Suppressor macrophage treated with lipopolysaccharide for 4 hours (primary cell): ENCODE measurements around the gene GNPTAB.
"Not testable (repeated sequence)": the region's sequence is repeated elsewhere in the genome, so short reads cannot be mapped to it uniquely, and the experiment has no call there.

Experiments
- DNase-seq: peaks from one replicate; pipeline ENCODE4 v3.0.0-alpha.2; 2020

GNPTAB gene

DNA sequence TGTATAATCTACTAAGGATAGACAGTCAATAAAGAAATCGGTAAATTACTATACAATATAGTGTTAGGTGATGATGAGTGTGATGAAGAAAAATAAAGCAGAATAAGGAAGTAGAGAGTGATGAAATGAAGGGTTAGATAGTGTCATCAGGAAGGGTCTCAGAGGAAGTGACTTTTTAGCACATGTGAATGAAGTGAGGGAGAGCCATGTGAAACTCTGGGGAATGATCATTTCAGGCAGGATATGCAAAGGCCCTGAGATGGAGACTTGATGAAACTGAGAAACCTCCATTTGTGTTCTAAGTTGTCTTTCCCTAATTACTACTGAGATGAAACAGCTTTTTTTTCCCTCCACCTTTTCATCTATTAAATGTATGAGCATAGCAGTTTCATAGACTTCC, 19.4 kb upstream of the GNPTAB start:
- DNase-seq, result peak; percentile 80

DNA sequence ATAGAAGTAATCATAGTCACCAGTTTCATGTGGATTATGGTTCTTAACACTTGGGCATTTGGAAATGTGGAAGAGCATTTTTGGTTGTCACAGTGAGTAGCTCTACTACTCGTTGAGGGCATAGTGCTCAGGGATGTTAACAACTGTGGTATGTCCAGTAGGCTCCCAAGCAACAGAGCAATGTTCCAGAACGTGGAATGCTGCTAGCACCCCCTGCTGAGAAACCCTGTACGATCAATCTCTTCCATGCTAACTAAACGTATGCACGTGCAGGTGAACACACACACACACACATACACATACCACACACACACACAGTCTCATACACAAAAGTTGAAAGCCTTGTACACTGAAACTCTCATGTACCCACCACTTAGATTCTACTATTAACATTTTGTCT, 16.6 kb upstream of the GNPTAB start:
- DNase-seq, result no peak

DNA sequence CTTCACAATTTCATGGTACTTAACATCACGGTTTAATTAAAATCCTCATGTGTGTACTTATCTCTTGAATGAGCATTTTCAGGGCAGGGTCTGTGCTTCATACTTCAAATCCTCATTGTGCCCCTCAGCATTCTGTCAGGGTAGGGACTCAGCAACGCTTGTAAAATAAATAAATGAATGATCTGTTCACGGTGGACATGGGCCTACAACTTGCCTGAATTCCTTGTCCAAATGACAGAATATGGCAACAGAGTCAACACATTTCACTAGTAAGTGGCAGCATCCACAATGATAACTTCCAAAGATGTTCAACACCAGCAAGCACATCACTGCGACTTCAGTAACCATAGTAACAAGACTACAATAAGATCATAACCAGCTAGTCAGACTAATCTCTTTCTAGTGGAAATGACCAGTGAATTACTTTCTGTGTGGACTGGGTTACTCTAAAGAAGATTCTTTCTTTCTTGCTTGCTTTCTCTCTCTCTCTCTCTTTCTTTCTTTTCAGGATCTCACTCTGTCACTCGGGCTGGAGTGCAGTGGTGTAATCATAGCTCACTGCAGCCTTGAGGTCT, 14.5 kb upstream of the GNPTAB start:
- no peak for DNase-seq

DNA sequence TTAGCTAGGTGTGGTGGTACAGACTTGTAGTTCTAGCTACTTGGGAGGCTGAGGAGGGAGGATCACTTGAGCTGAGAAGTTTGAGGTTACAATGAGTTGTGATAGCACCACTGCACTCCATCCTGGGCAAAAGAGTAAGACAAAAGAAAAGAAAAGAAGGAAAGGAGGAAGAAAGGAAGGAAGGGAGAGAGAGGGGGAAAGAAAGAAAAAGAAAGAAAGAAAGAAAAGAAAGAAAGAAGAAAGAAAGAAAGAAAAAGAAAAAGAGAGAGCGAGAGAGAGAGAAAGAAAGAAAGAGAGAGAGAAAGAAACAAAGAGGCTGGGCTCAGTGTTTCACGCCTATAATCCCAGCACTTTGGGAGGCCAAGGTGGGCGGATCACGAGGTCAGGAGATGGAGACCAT, 10.3 kb upstream of the GNPTAB start:
- no peak for DNase-seq

DNA sequence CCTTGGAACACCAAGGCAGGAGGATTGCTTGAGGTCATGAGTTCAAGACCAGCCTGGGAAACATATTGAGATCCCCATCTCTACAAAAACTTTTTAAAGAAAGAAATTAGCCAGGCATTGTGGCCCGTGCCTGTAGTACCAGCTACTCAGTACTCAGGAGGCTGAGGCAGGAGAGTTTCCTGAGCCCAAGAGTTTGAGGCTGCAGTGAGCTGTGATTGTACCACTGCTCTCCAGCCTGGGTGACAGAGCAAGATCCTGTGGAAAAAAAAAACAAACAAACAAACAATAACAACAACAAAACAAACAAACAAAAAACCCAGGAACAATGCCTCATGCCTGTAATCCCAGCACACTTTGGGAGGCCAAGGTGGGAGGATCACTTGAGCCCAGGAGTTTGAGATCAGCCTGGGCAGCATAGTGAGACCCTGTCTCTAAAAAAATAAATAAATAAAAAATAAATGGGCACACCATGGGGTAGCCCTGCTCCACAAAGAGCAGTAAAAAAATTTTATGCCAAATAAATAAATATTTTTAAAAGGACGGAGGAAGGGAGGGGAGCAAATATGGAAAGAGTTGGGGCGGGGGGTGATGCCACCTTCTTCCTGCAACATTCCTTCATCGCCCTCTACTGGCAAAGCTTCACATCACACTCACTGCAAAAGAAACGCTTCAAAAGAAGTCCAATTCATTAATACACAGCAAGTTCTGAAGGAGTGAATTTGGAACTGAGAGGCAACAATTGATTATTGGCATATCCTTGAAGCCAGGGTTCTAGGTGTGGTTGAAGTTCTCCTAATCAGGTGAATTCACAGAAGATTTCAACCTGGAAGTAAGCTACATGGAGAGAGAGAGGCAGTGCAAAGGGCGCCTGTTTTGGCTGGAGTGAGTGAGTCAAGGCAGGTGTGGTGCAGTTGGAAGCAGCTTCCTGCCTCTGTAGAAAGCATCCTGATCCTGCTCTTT, 8.8 kb upstream of the GNPTAB start:
- DNase-seq, result peak; percentile 77

DNA sequence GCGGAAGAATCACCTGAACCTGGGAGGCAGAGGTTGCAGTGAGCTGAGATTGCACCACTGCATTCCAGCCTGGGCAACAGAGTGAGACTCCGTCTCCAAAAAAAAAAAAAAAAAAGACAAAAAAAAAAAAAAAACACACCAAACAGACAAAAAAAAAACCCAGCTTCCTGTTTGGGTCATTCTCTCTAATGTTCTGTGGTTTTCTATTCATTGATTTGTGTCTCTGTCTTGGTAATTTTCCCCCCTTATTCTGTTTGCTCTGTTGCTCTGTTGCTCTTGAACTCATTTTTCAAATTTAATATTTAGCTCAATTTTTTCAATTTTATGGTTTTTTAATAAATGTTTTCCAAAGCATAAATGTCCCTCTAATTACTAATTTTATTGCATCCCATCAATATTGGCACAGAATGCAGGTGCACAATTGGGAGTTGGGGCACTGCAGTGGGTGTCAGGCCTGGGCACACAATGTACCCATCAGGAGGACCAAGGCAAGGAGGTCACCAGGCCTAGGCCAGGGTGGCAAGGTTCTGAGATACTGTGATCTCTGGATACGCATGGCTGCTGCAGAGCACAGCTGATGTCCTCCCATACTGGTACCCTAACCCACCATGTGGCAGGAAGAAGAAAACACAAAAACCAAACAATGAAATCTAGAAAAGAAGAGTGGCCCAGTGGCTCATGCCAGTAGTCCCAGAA, 8.0 kb upstream of the GNPTAB start:
- DNase-seq, result no peak

DNA sequence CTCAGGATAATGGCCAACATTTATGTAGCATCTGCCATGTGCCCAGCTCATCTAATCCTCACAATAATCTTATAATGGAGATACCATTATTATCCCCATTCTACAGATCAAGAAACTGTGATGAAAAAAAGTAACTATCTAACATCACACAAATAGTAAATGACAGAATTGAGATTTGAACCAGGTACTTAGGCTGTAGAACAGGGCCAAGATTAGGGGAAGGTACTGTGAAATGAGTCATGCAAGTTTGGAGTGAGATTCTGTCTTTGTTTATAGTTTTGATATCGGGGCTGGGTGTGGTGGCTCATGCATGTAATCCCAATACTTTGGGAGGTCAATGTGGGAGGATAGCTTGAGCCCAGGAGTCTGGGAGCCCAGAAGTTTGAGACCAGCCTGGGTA, 1.3 kb upstream of the GNPTAB start:
- no peak for DNase-seq

DNA sequence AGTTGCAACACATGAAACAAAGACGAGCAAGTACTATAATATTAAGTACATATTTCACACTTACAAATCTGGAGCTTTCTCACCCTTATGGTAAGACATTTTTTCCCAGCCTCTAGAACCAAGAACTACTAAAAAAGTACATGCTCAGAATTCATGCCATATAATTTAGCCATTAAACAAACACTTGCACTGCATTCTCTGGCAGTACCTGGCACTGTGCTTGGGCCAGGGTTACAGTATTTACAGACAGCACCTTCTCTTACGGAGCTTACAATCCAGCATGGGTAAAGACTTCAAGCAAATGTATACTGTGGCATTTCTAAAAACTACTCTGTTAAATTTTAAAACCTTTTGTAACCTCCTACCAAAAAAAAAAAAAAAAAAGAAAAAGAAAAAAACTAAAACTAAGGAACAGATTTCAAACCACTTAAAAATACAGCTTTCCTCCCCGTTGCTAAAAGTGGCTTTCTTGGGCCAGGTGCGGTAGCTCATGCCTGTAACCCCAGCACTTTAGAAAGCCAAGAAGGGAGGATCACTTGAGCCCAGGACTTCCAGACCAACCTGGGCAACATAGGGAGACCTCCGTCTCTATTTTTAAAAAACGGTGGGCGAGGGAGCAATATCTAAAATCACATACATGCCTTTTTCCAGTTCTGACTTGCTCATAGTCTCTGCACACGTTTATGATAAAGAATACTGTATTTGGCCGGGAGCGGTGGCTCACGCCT, 956 bp downstream of the GNPTAB start:
- no peak for DNase-seq

DNA sequence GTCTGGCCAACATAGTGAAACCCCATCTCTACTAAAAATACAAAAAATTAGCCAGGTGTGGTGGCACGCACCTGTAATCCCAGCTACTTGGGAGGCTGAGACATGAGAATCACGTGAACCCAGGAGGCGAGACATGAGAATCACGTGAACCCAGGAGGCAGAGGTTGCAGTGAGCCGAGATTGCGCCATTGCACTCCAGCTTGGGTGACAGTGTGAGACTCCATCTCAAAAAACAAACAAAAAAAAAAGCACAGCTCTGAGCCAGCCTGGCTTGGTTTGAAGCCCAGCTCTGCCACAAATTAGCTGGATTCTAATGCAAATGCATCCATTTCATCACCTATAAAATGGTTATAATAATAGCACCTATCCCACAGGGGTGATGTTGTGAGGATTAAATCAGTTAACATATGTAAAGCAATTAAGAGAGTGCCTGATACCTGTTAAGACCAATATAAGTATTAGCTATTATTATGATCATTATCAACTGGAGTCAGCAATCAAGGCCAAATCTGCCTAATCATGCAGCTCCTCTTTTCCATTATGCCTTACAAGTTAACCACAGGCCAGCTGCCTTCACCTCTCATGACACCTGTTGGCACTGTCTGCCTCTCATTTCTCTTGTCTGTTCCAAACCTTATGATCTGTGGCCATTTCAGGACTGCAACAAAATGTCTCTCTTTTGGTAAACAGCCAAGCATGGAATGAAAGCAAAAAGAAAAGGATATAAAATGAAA, 2.1 kb downstream of the GNPTAB start:
- DNase-seq, result no peak

DNA sequence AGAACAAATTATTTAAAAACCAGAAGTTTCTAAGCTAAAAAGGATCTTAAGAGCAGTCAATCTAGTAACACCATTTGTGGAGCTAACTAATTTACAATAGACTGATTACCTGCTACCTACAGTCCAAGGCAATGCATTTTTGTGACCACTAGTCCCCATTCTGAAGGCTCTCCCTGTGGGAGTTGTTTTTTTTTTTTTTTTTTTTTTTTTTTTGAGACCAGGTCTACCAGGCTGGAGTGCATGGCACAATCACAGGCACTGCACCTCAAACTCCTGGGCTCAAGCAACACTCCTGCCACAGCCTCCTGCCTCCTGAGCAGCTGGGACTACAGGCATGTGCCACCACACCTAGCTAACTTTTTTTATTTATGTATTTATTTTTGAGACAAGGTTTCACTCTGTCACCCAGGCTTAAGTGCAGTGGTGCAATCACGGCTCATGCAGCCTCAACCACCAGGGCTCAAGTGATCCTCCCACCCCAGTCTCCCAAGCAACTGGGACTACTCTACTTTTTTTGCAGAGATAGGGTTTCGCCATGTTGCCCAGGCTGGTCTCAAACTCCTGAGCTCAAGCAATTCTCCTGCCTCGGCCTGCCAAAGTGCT, 3.9 kb downstream of the GNPTAB start:
- peak; percentile 38 for DNase-seq

DNA sequence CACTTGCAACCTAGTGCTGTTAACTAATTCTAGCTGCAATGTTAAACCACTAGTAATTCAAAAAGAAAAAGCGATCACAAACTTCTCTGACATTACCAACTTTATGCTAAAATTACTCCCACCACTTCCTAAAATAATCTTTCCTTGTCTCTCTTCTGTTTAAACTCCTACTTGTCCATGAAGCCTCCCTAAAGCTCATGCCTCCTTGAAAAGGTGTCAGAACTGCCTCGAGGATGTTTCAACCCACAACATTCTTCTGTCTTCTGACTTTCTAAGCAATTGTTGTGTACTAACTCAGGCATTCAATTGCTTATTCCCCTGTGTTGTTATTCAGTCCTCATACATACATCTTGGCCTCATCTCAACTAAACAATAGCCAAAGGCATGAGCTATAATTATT, 5.9 kb downstream of the GNPTAB start:
- no peak for DNase-seq

DNA sequence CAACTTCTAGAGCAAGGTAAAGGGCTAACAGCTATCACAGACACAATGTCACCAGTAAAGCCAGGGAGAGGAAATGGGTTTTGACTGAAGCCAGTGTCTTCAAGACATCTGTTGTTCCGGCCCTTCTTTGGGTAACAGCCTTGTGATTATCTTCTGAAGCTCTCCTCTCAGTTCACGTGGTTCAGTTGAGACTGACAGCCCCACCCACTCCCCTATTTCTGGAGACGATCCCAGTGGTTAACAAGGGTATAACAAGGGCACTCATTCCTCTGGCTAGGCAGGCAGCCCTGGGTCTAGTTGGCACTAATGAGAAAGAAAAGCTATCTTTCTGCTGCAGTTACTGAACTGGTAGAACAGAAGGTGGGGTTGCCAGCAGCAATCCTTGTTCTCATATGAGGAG, 6.9 kb downstream of the GNPTAB start:
- DNase-seq, result peak; percentile 69

DNA sequence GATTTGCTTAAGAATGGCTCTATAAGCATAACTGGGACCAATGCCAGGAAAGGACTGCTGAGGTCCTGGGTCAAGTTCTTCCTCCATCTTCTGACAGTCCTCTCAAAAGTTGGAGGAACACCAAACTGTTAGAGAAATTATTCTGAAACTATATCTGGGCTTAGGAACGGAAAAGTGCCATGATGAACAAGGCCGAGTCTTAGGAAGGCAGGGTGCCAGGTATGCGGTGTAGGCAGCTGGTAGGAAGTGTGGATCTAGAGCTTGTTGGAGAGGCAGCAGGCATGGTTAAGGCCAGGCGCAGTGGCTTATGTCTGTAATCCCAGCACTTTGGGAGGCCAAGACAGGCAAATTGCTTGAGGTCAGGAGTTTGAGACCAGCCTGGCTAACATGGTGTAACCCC, 7.7 kb downstream of the GNPTAB start:
- DNase-seq, result no peak

DNA sequence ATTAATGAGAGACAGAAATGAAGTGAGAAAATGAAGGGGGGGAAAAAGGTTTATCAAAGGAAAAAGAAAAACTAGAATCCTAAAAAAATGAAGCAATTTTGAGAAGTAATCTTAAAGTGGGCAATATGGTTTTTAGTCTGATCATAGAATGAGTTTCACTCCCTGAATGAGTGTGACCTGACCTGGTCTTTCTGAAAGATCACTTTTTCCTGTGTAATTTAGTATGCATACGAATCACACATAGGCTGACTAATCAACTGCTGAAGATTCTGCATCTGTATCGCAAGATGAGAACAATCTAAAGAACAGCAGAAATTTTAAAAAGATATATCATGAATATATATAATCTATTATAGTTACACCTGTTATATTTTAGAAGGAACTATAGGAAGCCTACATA, 11.3 kb downstream of the GNPTAB start:
- peak; percentile 30 for DNase-seq

DNA sequence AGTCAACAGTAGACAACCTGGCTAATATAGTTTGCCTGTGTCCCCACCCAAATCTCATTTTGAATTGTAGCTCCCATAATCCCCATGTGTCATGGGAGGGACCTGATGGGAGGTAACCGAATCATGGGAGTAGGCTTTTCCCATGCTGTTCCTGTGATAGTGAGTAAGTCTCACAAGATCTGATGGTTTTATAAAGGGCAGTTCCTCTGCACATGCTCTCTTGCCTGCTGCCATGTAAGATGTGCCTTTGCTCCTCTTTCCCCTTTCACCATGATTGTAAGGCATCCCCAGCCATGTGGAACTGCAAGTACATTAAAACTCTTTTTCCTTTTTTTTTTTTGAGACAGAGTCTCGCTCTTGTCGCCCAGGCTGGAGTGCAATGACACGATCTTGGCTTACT, 12.1 kb downstream of the GNPTAB start:
- DNase-seq, result not testable (repeated sequence)

DNA sequence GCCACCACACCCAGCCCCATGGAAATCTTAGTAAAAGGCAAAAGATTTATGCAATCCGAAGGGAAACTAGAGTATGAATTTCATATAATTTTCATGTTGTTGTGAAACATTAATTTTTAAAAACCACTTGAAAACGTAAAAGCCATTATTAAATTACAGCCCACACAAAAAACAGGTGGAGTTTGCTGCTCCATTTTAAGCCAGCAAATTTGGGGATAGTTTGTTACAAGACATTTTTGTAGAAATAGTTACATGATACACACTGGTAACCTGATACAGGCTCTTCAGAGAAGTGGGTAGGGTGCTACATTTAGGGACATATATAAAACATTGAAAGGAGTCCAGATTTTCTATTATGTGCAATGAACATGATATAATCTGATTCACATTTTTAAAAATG, 17.6 kb downstream of the GNPTAB start:
- DNase-seq, result no peak

DNA sequence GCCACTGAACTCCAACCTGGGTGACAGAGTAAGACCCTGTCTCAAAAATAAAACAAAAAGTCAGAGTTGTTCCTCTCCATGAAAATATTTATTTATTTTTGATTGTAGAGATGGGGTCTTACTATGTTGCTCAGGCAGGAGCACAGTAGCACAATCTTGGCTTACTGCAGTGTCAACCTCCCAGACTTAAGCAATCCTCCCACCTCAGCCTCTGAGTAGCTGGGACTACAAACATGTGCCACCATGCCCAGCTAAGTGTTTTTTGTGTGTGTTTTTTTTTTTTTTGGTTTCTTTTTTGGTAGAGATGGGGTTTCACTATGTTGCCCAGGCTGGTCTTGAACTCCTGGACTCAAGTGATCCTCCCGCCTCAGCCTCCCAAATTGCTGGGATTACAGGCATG, 18.0 kb downstream of the GNPTAB start:
- DNase-seq, result not testable (repeated sequence)

DNA sequence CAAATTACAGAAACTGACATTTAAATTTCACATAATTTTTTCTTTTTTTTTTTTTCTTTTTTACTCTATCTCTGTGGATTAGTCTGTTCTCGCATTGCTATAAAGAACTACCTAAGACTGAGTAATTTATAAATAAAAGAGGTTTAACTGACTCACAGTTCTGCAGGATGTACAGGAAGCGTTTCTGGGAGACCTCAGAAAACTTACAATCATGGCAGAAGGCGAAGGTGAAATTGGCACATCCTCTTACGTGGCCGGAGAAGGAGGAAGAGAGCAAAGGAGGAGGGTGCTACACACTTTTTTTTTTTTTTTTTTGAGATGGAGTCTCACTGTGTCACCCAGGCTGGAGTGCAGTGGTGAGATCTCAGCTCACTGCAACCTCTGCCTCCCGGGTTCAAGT, 19.4 kb downstream of the GNPTAB start:
- DNase-seq, result not testable (repeated sequence)

DNA sequence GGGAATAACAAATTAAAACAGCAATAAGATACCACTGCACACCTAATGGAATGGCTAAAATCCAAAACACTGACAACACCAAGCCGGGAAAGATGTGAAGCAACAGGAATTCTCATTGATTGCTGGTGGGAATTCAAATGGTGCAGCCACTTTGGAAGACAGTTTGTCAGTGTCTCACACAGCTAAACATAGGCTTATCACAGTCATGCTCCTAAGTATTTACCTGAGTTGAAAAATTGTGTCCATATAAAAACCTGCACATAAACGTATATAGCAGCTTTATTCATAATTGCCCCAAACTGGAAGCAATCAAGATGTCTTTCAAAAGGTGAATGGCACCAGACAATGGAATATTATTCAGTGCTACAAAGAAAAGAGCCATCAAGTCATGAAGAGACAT, 21.6 kb downstream of the GNPTAB start:
- no peak for DNase-seq

DNA sequence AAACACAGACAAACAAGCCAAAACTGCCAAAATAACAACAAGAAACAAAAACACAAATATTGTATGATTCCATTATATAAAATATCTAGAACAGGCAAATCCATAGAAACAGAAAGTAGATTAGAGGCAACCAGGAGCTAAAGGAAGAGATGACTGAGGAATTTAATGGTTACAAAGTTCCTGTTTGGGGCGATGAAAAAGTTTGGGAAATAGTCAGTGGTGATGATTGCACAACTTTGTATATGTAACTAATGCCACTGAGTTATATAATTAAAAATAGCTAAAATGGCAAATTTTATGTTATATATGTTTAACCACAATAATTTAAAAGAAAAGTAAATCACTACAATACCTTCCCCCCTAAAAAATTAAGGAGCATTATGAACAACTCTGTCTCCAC, 24.5 kb downstream of the GNPTAB start:
- DNase-seq, result peak; percentile 78

DNA sequence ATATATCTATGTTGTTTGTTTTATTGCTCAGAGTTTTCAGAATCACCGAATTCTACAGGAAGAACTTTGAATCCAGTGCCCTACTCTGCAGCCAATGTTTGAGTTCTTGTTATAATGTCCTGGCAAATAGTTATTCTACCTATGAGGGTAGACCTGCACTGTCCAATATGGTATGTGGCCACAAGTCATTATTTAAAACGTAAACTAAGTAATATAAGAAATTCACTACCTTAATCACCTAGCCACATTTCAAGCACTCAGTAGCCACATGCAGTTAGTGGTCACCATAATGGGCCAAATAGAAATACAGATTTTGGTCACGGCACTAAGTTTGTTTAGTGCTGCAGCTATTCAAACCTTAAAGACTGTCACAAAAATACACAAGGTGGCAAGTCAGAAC, 26.4 kb downstream of the GNPTAB start:
- DNase-seq, result no peak

DNA sequence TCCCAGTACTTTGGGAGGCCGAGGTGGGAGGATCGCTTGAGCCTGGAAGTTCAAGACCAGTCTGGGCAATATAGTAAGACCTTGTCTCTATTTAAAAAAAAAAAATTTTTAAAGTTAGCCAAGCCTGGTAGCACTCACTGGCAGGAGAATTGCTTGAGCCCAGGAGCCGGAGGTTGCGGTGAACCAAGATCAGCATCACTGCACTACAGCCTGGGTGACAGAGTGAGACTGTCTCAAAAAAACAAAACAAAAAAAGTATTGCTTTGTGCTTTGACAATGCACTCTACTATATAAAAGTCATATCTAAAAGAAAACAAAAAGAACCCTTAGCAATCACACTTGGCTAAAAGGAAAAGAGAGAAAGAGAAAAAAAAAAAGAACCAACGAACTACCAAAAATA, 26.8 kb downstream of the GNPTAB start:
- DNase-seq, result no peak
